B cell (primary cell): Measurements from ENCODE around the gene TWF2.

Experiments used
- CTCF ChIP-seq: fragments of 200-600 bp; IDR thresholded peaks from one replicate; pipeline ENCODE4 v1.8.0; 2022; ENCODE audit warnings: antibody characterized with exemption, mild to moderate bottlenecking
- EZH2 ChIP-seq: IDR thresholded peaks from 2 replicates; pipeline ENCODE4 v1.6.1; 2012; ENCODE audit warnings: borderline replicate concordance, low read depth, mild to moderate bottlenecking, moderate library complexity, low read length; ENCODE audit not compliant: insufficient read depth, poor library complexity, severe bottlenecking

- TF ChIP-seq CTCF (no peak), EZH2 (no peak)
Measured at GRCh38 chr3:52194485-52195290, 44.3 kb downstream of the TWF2 start.
